Neutrophil (primary cell): ENCODE measurements around the gene CIAO1.
A peak's percentile ranks its signal among the peaks of the same experiment; 100 is the strongest.

Experiments
- H3K27ac ChIP-seq: fragments of 200-600 bp; sonication (generic); 2 replicates; pipeline ENCODE4 v1.5.1; 2016; ENCODE audit warnings: mild to moderate bottlenecking, moderate library complexity
- H3K27me3 ChIP-seq: fragments of 200-600 bp; sonication (generic); 2 replicates; pipeline ENCODE4 v1.6.0; 2016; ENCODE audit warnings: mild to moderate bottlenecking
- H3K36me3 ChIP-seq: fragments of 200-600 bp; sonication (generic); 2 replicates; pipeline ENCODE4 v1.5.1; 2017
- H3K4me1 ChIP-seq, 2 experiments: fragments of 200-600 bp in 1 of 2; sonication (generic) in 1 of 2; 1 replicate in 1 of 2; 2 replicates in 1 of 2; pipeline versions ENCODE4 v1.5.1 to v1.6.1; 2013 to 2016; ENCODE audit warnings: low read depth in 1 of 2, low read length in 1 of 2, mild to moderate bottlenecking in 1 of 2, moderate library complexity in 1 of 2; ENCODE audit not compliant: control insufficient read depth in 1 of 2, insufficient read depth in 1 of 2
- H3K4me3 ChIP-seq, 2 experiments: fragments of 200-600 bp in 1 of 2; sonication (generic) in 1 of 2; 1 replicate in 1 of 2; 2 replicates in 1 of 2; pipeline ENCODE4 v1.5.1; 2013 to 2016; ENCODE audit warnings: low read depth in 1 of 2, low read length in 1 of 2, mild to moderate bottlenecking in 1 of 2, moderate library complexity in 1 of 2
- H3K9me3 ChIP-seq: fragments of 200-600 bp; sonication (generic); 2 replicates; pipeline ENCODE4 v1.5.1; 2016
- TF ChIP-seq, protein P1 (sequence below): fragments of 200-600 bp; sonication (generic); IDR thresholded peaks from 2 replicates; pipeline ENCODE4 v1.5.1; 2016; ENCODE audit warnings: antibody characterized with exemption

The CIAO1 gene

DNA sequence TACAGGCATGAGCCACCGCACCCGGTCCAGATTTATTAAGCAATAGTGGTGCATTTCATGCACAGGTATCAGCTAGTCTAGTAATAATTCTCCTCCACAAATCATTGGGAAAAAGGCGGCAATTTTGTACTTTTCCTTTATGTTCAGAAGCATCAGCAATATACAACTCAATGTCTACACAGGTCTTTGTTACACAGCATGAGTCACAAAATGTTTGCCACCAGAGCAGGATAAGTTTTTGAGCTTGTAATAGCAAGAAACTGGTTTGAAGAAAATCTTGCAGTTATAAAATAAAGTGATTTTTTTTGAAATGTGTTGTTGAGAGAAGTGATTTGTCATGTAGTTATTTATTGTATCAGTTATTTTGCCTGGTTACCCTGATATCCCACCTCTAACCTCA is 54.3 kb downstream of the CIAO1 start:
- H3K36me3 ChIP-seq: no peaks in the 10 kb centered on the region

GRCh38 chr2:96320728-96321622 is 55.0 kb downstream of the CIAO1 start:
- Histone ChIP-seq H3K27ac (peak overlapping the region; percentile 40), H3K36me3 (no peaks in the 10 kb centered on the region), H3K4me3 (peak overlapping the region; percentile 66 to 76), H3K4me1 (peaks cover 32 to 37% of the 10 kb centered on the region in 2 experiments), H3K9me3 (no peaks in the 10 kb centered on the region), H3K27me3 (peaks cover 61% of the 10 kb centered on the region)
- TF ChIP-seq, protein P1, sequence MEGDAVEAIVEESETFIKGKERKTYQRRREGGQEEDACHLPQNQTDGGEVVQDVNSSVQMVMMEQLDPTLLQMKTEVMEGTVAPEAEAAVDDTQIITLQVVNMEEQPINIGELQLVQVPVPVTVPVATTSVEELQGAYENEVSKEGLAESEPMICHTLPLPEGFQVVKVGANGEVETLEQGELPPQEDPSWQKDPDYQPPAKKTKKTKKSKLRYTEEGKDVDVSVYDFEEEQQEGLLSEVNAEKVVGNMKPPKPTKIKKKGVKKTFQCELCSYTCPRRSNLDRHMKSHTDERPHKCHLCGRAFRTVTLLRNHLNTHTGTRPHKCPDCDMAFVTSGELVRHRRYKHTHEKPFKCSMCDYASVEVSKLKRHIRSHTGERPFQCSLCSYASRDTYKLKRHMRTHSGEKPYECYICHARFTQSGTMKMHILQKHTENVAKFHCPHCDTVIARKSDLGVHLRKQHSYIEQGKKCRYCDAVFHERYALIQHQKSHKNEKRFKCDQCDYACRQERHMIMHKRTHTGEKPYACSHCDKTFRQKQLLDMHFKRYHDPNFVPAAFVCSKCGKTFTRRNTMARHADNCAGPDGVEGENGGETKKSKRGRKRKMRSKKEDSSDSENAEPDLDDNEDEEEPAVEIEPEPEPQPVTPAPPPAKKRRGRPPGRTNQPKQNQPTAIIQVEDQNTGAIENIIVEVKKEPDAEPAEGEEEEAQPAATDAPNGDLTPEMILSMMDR: no peak

More for the DNA sequence above, 54.3 kb downstream of the CIAO1 start:
- no peaks in the 10 kb centered on the region for H3K9me3 ChIP-seq
- H3K27ac ChIP-seq: no peak overlapping the region
- H3K27me3 ChIP-seq: peaks cover 54% of the 10 kb centered on the region
- TF ChIP-seq, protein P1: no peak
- peaks cover 27 to 31% of the 10 kb centered on the region in 2 experiments for H3K4me1 ChIP-seq
- H3K4me3 ChIP-seq: no peak overlapping the region
